Right lobe of liver (tissue), 6 donors: Measurements from ENCODE around the gene STK33. TPM values are rescaled to one million over a fixed set of nuclear protein-coding genes. Genes with fewer than 3 reads are reported as not detected.

ENCODE experiments used
- ATAC-seq, 4 donors: fragments of 200-7000 bp; cut with Tn5 transposase; one replicate each; pipeline ENCODE4 v1.9.1; 2020; ENCODE audit warnings: mild to moderate bottlenecking in 4 of 4, moderate library complexity in 4 of 4
- DNase-seq, 3 donors: peaks; one replicate each; pipeline ENCODE4 v3.0.0-alpha.2; 2020
- H3K27ac ChIP-seq, 3 donors: fragments of 200-600 bp; one replicate each; pipeline ENCODE4 v1.8.0; 2022
- H3K27me3 ChIP-seq, 2 donors: fragments of 200-600 bp; one replicate each; pipeline ENCODE4 v1.8.0; 2022
- H3K36me3 ChIP-seq, 4 donors: fragments of 200-600 bp; sonication (generic) in 1 of 4; one replicate each; pipeline versions ENCODE4 v1.5.1 to v1.8.0; 2017 to 2022; ENCODE audit warnings: control low read depth in 1 of 4
- H3K4me1 ChIP-seq, 4 donors: fragments of 200-600 bp; sonication (generic) in 1 of 4; one replicate each; pipeline versions ENCODE4 v1.5.1 to v1.8.0; 2017 to 2022; ENCODE audit warnings: control low read depth in 1 of 4
- H3K4me3 ChIP-seq, 3 donors: fragments of 200-600 bp; one replicate each; pipeline ENCODE4 v1.8.0; 2022
- H3K9me3 ChIP-seq, 4 donors: fragments of 200-600 bp; sonication (generic) in 1 of 4; one replicate each; pipeline versions ENCODE4 v1.5.1 to v1.8.0; 2017 to 2022; ENCODE audit warnings: control low read depth in 1 of 4
- POLR2A ChIP-seq: fragments of 450-650 bp; IDR thresholded peaks from one replicate; pipeline ENCODE4 v1.6.1; 2017; ENCODE audit warnings: antibody characterized with exemption, mild to moderate bottlenecking
- WGBS: methylation state at CpG from one replicate; pipeline ENCODE4 v1.1.6; 2018; ENCODE audit warnings: low coverage, low lambda C conversion rate; ENCODE audit not compliant: insufficient coverage; ENCODE audit errors: missing lambda C conversion rate; 5-methylcytosine and 5-hydroxymethylcytosine counted together
- intact Hi-C, 2 donors: fragments of 100-400 bp; cut with DNase I; formaldehyde crosslinking; loops; one replicate each; pipeline versions ENCODE4 v1.11.2 to v1.14.1; 2022
- total RNA-seq, 6 experiments: library from RNA; depleted of rRNA in 2 of 6; stranded (reverse); fragments of >200 nt in 2 of 6; fragmentation: NEBNext Ultra II Directional in 3 of 6; extraction: Animal tissue kit (Norgen Biotek cat#: 25700) in 3 of 6; gene quantifications; one replicate each; pipeline versions ENCODE4 v1.1.0 to v1.2.4, GENCODE V29; 2016 to 2023
- TF ChIP-seq, protein P1 (sequence below), 4 donors: fragments of 200-600 bp in 3 of 4; fragments of 450-650 bp in 1 of 4; IDR thresholded peaks; one replicate each; pipeline versions ENCODE4 v1.5.1 to v1.8.0; 2016 to 2022; ENCODE audit warnings: antibody characterized with exemption in 4 of 4, mild to moderate bottlenecking in 2 of 4
- donor health status: DM: no; HTN: yes; CAD: no.
- donor health status: DM: no; HTN: no; CAD: no.
- donor health status: DM: no; HTN: no; CAD: no.
- donor health status: DM: no; HTN: yes; CAD: no.
- donor health status: DM: no; HTN: yes; CAD: no.

STK33 gene
- total RNA-seq, 6 experiments from 2014 or later: 0.12 to 1.1 (median 0.42) TPM; not detected in 2

DNA sequence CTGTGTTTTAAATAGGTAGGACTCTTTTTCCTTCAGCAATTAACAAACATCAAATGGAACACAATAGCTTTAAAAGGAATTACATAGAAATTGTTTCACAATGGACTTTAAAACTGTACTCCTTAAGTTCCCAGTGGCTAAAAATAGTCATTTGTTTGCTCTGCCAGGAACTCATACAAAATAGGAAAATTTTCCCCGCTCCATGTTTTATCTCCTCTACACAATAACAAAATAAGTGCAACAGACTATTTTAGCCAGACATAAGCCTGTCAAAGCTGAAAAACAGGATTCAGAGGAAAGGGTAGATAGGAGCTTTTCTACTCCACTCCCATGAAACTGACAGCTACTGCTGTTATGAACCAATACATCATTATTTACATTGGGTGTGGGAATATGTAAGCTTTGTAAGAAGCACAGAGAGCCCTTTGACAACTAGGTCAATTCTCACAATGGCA lies 90.1 kb downstream of the STK33 start:
- Histone ChIP-seq H3K4me3 (no peak overlapping the region), H3K27ac (no peak overlapping the region), H3K36me3 (no peaks in the 10 kb centered on the region), H3K9me3 (no peaks in the 10 kb centered on the region), H3K4me1 (no peaks in the 10 kb centered on the region), H3K27me3 (no peaks in the 10 kb centered on the region)
- ATAC-seq (no peak), DNase-seq (no peak)
- no peak for TF ChIP-seq POLR2A
- TF ChIP-seq, protein P1, sequence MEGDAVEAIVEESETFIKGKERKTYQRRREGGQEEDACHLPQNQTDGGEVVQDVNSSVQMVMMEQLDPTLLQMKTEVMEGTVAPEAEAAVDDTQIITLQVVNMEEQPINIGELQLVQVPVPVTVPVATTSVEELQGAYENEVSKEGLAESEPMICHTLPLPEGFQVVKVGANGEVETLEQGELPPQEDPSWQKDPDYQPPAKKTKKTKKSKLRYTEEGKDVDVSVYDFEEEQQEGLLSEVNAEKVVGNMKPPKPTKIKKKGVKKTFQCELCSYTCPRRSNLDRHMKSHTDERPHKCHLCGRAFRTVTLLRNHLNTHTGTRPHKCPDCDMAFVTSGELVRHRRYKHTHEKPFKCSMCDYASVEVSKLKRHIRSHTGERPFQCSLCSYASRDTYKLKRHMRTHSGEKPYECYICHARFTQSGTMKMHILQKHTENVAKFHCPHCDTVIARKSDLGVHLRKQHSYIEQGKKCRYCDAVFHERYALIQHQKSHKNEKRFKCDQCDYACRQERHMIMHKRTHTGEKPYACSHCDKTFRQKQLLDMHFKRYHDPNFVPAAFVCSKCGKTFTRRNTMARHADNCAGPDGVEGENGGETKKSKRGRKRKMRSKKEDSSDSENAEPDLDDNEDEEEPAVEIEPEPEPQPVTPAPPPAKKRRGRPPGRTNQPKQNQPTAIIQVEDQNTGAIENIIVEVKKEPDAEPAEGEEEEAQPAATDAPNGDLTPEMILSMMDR (IDR thresholded peaks at IDR 0.05): no peak
- 25% methylated on average over 1 of the region's 1 CpG for WGBS
- intact Hi-C loops: no loop called here

DNA sequence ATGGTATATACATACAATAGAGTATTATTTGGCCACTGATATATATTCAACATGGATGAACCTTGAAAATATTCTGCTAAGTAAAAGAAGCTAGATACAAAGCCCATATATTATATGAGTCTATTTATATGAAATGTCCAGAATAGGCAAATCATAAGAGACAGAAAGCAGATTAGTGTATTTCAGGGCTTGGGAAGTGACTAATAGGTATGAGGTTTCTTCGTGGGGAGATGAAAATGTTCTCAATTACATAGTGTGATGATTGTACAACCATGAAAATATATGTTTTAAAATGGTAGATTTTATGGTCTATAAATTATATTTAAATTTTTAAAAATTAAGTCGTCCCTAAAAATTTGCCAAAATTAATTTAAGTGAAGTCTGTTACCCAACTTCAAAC lies 92.2 kb downstream of the STK33 start:
- H3K9me3 ChIP-seq: no peaks in the 10 kb centered on the region
- WGBS: 46% methylated on average over 2 of the region's 2 CpGs
- no peak for TF ChIP-seq POLR2A
- TF ChIP-seq, protein P1 (IDR thresholded peaks at IDR 0.05): no peak
- intact Hi-C loops: no loop called here
- no peaks in the 10 kb centered on the region for H3K36me3 ChIP-seq
- no peak overlapping the region for H3K4me3 ChIP-seq
- DNase-seq: no peak
- no peak overlapping the region for H3K27ac ChIP-seq
- ATAC-seq: no peak
- no peaks in the 10 kb centered on the region for H3K4me1 ChIP-seq
- H3K27me3 ChIP-seq: no peaks in the 10 kb centered on the region

DNA sequence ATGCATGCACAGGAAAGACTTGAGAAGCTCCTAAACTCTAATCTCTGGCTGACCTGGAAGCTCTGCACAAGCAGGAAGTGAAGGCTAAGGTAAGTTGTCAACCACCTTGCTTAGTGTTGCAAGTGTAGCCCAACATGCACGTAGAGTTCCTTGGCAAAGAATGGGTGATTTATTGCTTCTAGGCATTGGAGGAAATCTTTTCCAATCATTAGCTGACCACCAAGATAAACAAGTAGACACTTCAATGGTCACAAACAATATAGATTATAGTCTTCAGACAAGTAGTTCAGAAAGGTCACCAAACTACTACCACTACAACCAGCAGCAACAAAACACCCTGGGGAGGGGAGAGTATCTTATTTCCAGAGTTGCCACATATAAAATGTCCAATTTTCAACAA lies 105.6 kb downstream of the STK33 start:
- no peak for ATAC-seq
- DNase-seq: no peak

DNA sequence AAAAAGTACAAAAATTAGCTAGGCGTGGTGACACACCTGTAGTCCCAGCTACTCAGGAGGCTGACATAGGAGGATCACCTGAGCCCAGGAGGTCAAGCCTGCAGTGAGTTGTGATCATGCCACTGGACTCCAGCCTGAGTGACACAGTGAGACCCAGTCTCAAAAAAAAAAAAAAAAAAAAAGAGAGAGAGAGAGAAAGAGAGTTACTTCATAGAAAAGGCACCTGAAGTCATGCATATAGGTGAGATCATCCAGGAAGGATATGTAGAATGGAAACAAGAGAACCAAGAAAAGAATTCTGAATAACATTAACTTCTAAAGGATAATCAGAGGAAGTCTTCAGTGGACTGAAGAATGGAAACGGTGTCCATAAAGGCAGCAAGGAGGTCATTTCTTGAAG lies 106.8 kb downstream of the STK33 start:
- intact Hi-C loops: no loop called here

More for the DNA sequence above, 105.6 kb downstream of the STK33 start:
- WGBS: 40% methylated on average over 1 of the region's 1 CpG
- intact Hi-C loops: no loop called here
- Histone ChIP-seq H3K36me3 (no peaks in the 10 kb centered on the region), H3K9me3 (no peaks in the 10 kb centered on the region), H3K4me3 (no peak overlapping the region), H3K27me3 (no peaks in the 10 kb centered on the region), H3K4me1 (no peaks in the 10 kb centered on the region), H3K27ac (no peak overlapping the region)
- no peak for TF ChIP-seq POLR2A
- TF ChIP-seq, protein P1 (IDR thresholded peaks at IDR 0.05): no peak

More for the DNA sequence above, 106.8 kb downstream of the STK33 start:
- DNase-seq: no peak
- Histone ChIP-seq H3K27me3 (no peaks in the 10 kb centered on the region), H3K4me1 (no peaks in the 10 kb centered on the region), H3K27ac (no peak overlapping the region), H3K36me3 (no peaks in the 10 kb centered on the region), H3K4me3 (no peak overlapping the region), H3K9me3 (no peaks in the 10 kb centered on the region)
- no peak for TF ChIP-seq POLR2A
- TF ChIP-seq, protein P1 (IDR thresholded peaks at IDR 0.05): no peak
- no peak for ATAC-seq
- WGBS: 55% methylated on average over 2 of the region's 2 CpGs
